Neutrophil (primary cell): ENCODE measurements around the gene SORL1-AS1.
A peak's percentile ranks its signal among the peaks of the same experiment; 100 is the strongest.
"Not testable (repeated sequence)": the region's sequence is repeated elsewhere in the genome, so short reads cannot be mapped to it uniquely, and the experiment has no call there.

Source experiments
- H3K27ac ChIP-seq: fragments of 200-600 bp; sonication (generic); 2 replicates; pipeline ENCODE4 v1.5.1; 2016; ENCODE audit warnings: mild to moderate bottlenecking, moderate library complexity
- H3K27me3 ChIP-seq: fragments of 200-600 bp; sonication (generic); 2 replicates; pipeline ENCODE4 v1.6.0; 2016; ENCODE audit warnings: mild to moderate bottlenecking
- H3K36me3 ChIP-seq: fragments of 200-600 bp; sonication (generic); 2 replicates; pipeline ENCODE4 v1.5.1; 2017
- H3K4me1 ChIP-seq, 2 experiments: fragments of 200-600 bp in 1 of 2; sonication (generic) in 1 of 2; 1 replicate in 1 of 2; 2 replicates in 1 of 2; pipeline versions ENCODE4 v1.5.1 to v1.6.1; 2013 to 2016; ENCODE audit warnings: low read depth in 1 of 2, low read length in 1 of 2, mild to moderate bottlenecking in 1 of 2, moderate library complexity in 1 of 2; ENCODE audit not compliant: control insufficient read depth in 1 of 2, insufficient read depth in 1 of 2
- H3K4me3 ChIP-seq, 2 experiments: fragments of 200-600 bp in 1 of 2; sonication (generic) in 1 of 2; 1 replicate in 1 of 2; 2 replicates in 1 of 2; pipeline ENCODE4 v1.5.1; 2013 to 2016; ENCODE audit warnings: low read depth in 1 of 2, low read length in 1 of 2, mild to moderate bottlenecking in 1 of 2, moderate library complexity in 1 of 2
- H3K9me3 ChIP-seq: fragments of 200-600 bp; sonication (generic); 2 replicates; pipeline ENCODE4 v1.5.1; 2016
- TF ChIP-seq, protein P1 (sequence below): fragments of 200-600 bp; sonication (generic); IDR thresholded peaks from 2 replicates; pipeline ENCODE4 v1.5.1; 2016; ENCODE audit warnings: antibody characterized with exemption

The SORL1-AS1 gene

GRCh38 chr11:121486054-121486453, 33.3 kb upstream of the SORL1-AS1 start:
- H3K36me3 ChIP-seq = peaks cover 99% of the 10 kb centered on the region

GRCh38 chr11:121485216-121485615, 32.4 kb upstream of the SORL1-AS1 start:
- TF ChIP-seq, protein P1, sequence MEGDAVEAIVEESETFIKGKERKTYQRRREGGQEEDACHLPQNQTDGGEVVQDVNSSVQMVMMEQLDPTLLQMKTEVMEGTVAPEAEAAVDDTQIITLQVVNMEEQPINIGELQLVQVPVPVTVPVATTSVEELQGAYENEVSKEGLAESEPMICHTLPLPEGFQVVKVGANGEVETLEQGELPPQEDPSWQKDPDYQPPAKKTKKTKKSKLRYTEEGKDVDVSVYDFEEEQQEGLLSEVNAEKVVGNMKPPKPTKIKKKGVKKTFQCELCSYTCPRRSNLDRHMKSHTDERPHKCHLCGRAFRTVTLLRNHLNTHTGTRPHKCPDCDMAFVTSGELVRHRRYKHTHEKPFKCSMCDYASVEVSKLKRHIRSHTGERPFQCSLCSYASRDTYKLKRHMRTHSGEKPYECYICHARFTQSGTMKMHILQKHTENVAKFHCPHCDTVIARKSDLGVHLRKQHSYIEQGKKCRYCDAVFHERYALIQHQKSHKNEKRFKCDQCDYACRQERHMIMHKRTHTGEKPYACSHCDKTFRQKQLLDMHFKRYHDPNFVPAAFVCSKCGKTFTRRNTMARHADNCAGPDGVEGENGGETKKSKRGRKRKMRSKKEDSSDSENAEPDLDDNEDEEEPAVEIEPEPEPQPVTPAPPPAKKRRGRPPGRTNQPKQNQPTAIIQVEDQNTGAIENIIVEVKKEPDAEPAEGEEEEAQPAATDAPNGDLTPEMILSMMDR = no peak
- peak overlapping the region; percentile 80 for H3K27ac ChIP-seq
- peaks cover 99% of the 10 kb centered on the region for H3K36me3 ChIP-seq
- H3K4me1 ChIP-seq = peaks cover 48 to 52% of the 10 kb centered on the region in 2 experiments
- H3K9me3 ChIP-seq = no peaks in the 10 kb centered on the region
- H3K27me3 ChIP-seq = no peaks in the 10 kb centered on the region
- no peak overlapping the region for H3K4me3 ChIP-seq

More at GRCh38 chr11:121486054-121486453, 33.3 kb upstream of the SORL1-AS1 start:
- H3K27ac ChIP-seq = no peak overlapping the region
- H3K9me3 ChIP-seq = no peaks in the 10 kb centered on the region
- peaks cover 41 to 43% of the 10 kb centered on the region in 2 experiments for H3K4me1 ChIP-seq
- no peak overlapping the region for H3K4me3 ChIP-seq
- H3K27me3 ChIP-seq = no peaks in the 10 kb centered on the region
- TF ChIP-seq, protein P1 = no peak

- Histone ChIP-seq H3K4me1 (peaks cover 61 to 64% of the 10 kb centered on the region in 2 experiments), H3K27ac (peak overlapping the region; percentile 80), H3K4me3 (peak overlapping the region in 1 of 2 experiments; percentile 2), H3K36me3 (peaks cover 99% of the 10 kb centered on the region), H3K27me3 (no peaks in the 10 kb centered on the region), H3K9me3 (no peaks in the 10 kb centered on the region)
- TF ChIP-seq, protein P1 = no peak
Observed at GRCh38 chr11:121483805-121484480, 31.2 kb upstream of the SORL1-AS1 start.

GRCh38 chr11:121482231-121483129, 29.7 kb upstream of the SORL1-AS1 start:
- TF ChIP-seq, protein P1 = no peak
- no peaks in the 10 kb centered on the region for H3K9me3 ChIP-seq
- H3K4me3 ChIP-seq = peak overlapping the region in 1 of 2 experiments; percentile 2
- H3K27ac ChIP-seq = peak overlapping the region; percentile 80
- peaks cover 71 to 76% of the 10 kb centered on the region in 2 experiments for H3K4me1 ChIP-seq
- H3K36me3 ChIP-seq = peaks cover 99% of the 10 kb centered on the region
- no peaks in the 10 kb centered on the region for H3K27me3 ChIP-seq

DNA sequence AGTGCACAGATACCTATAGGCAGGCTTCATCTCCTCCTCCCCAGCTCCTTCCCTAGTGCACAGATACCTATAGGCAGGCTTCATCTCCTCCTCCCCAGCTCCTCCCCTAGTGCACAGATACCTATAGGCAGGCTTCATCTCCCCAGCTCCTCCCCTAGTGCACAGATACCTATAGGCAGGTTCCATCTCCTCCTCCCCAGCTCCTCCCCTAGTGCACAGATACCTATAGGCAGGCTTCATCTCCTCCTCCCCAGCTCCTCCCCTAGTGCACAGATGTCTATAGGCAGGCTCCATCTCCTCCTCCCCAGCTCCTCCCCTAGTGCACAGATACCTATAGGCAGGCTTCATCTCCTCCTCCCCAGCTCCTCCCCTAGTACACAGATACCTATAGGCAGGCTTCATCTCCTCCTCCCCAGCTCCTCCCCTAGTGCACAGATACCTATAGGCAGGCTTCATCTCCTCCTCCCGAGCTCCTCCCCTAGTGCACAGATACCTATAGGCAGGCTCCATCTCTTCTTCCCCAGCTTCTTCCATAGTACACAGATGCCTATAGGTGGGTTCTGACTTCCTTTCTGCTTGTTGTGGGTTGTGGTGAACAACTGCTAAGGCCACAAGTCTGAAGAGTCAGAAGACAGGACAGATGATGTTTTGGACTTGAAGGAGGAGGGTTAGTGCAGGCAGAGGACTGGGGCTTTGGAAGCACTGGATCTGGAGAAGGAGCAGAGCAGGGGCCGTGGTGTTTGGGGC, 28.9 kb upstream of the SORL1-AS1 start:
- Histone ChIP-seq H3K36me3 (peaks cover 99% of the 10 kb centered on the region), H3K27ac (peak overlapping the region; percentile 80), H3K4me1 (peaks cover 79 to 85% of the 10 kb centered on the region in 2 experiments), H3K4me3 (peak overlapping the region in 1 of 2 experiments; percentile 4)
- not testable (repeated sequence) for H3K9me3 ChIP-seq, H3K27me3 ChIP-seq
